ENCODE data around the gene TSPAN18.

GRCh38 chr11:44729063-44729462 lies 2.3 kb downstream of the TSPAN18 start:
- TF ChIP-seq CTCF (IDR thresholded peaks at IDR 0.05) (no peak), POLR2AphosphoS5 (IDR thresholded peaks at IDR 0.05) (no peak), POLR2A (IDR thresholded peaks at IDR 0.05; ENCODE audit: low read depth) (no peak), EP300 (IDR thresholded peaks at IDR 0.05) (no peak)
